Panc1 (cell line): ENCODE measurements around the gene RFT1. TPM values are rescaled to one million over a fixed set of nuclear protein-coding genes. Genes with fewer than 3 reads are reported as not detected.

Experiments used
- ATAC-seq: fragments of 200-7000 bp; cut with Tn5 transposase; 2 replicates; pipeline ENCODE4 v1.9.1; 2020; ENCODE audit warnings: mild to moderate bottlenecking, moderate library complexity
- BruUV-seq: library from RNA; stranded (reverse); fragments of 400-500 nt; replicated peaks from 2 replicates; lab custom pipeline; 2021; lab: Mats Ljungman, UMichigan
- CTCF ChIA-PET: fragments of 300-600 bp; sonication (Branson Sonifier 250); formaldehyde crosslinking; loops from one replicate; lab custom pipeline; 2022; ENCODE audit warnings: antibody characterized with exemption; lab: Charles Lee
- POLR2A ChIA-PET: fragments of 300-600 bp; sonication (Branson Sonifier 250); formaldehyde crosslinking; loops from one replicate; lab custom pipeline; 2022; ENCODE audit warnings: antibody characterized with exemption; lab: Charles Lee
- DNase-seq: peaks from one replicate; pipeline ENCODE4 v3.0.0-alpha.2; 2010; ENCODE audit warnings: low read depth, low spot score
- H3K27ac ChIP-seq: 2 replicates; pipeline ENCODE4 v1.5.1; 2011; ENCODE audit warnings: mild to moderate bottlenecking, low read length, inconsistent platforms
- H3K27me3 ChIP-seq: fragments of 200-500 bp; sonication (Bioruptor generic); 2 replicates; pipeline ENCODE4 v1.6.0; 2014; ENCODE audit warnings: low read length, inconsistent platforms; ENCODE audit not compliant: control insufficient read depth, insufficient read depth
- H3K36me3 ChIP-seq: fragments of 200-500 bp; sonication (Bioruptor generic); 2 replicates; pipeline ENCODE4 v1.5.1; 2014; ENCODE audit warnings: inconsistent platforms, mild to moderate bottlenecking, low read length, moderate library complexity; ENCODE audit not compliant: control insufficient read depth, insufficient read depth
- H3K4me1 ChIP-seq: 2 replicates; pipeline ENCODE4 v1.5.1; 2011; ENCODE audit warnings: inconsistent platforms, mild to moderate bottlenecking, low read length, moderate library complexity; ENCODE audit not compliant: control insufficient read depth, insufficient read depth
- H3K4me3 ChIP-seq, 2 experiments: 2 replicates each; pipeline ENCODE4 v1.5.1; 2011 to 2012; ENCODE audit warnings: low read depth in 2 of 2, low read length in 2 of 2, mild to moderate bottlenecking in 2 of 2, inconsistent platforms in 1 of 2, moderate library complexity in 1 of 2
- H3K9me3 ChIP-seq: fragments of 200-500 bp; sonication (Bioruptor generic); 2 replicates; pipeline ENCODE4 v1.5.1; 2014; ENCODE audit warnings: low read depth, mild to moderate bottlenecking, inconsistent platforms, low read length, moderate library complexity; ENCODE audit not compliant: control insufficient read depth, insufficient read depth
- CTCF ChIP-seq: fragments of 450-650 bp; IDR thresholded peaks from 2 replicates; pipeline ENCODE4 v1.5.1; 2017; ENCODE audit warnings: mild to moderate bottlenecking
- POLR2AphosphoS5 ChIP-seq: IDR thresholded peaks from 2 replicates; pipeline ENCODE4 v1.6.1; 2012; ENCODE audit warnings: mild to moderate bottlenecking, low read depth, low read length, moderate library complexity
- REST ChIP-seq, 2 experiments: IDR thresholded peaks; 2 replicates each; pipeline ENCODE4 v1.6.1; 2011 to 2012; ENCODE audit warnings: low read depth in 2 of 2, control low read depth in 1 of 2, low read length in 1 of 2, mild to moderate bottlenecking in 1 of 2, moderate library complexity in 1 of 2; ENCODE audit not compliant: insufficient read depth in 1 of 2
- SIN3A ChIP-seq: IDR thresholded peaks from 2 replicates; pipeline ENCODE4 v1.6.1; 2012; ENCODE audit warnings: low read depth, mild to moderate bottlenecking, low read length, moderate library complexity, borderline replicate concordance; ENCODE audit not compliant: insufficient read depth
- TCF7L2 ChIP-seq: IDR thresholded peaks from 2 replicates; pipeline ENCODE4 v1.6.1; 2011; ENCODE audit warnings: mild to moderate bottlenecking, low read depth, low read length, inconsistent platforms
- in situ Hi-C: cut with HindIII; loops from 2 replicates; pipeline ENCODE4 v1.10.0; 2016; ENCODE audit warnings: low sequenced_read_pairs, low pct_unique_long_range_greater_than_20kb
- intact Hi-C: fragments of 100-400 bp; cut with micrococcal nuclease; formaldehyde crosslinking; loops from one replicate; pipeline ENCODE4 v1.10.0; 2022; ENCODE audit not compliant: unreplicated experiment
- total RNA-seq: library from RNA; stranded (reverse); gene quantifications from one replicate; pipeline ENCODE4 v1.2.1, GENCODE V29; 2021; ENCODE audit not compliant: unreplicated experiment

The RFT1 gene
- total RNA-seq, 1 experiment from 2014 or later = 21.0 TPM

GRCh38 chr3:53158765-53159155, 28.5 kb upstream of the RFT1 start:
- DNase-seq (no peak), ATAC-seq (no peak)
- H3K9me3 ChIP-seq = no peaks in the 10 kb centered on the region
- no peak overlapping the region for H3K27ac ChIP-seq
- no peak for TF ChIP-seq SIN3A
- TF ChIP-seq CTCF = no peak
- TF ChIP-seq POLR2AphosphoS5 = no peak
- no peak for TF ChIP-seq REST (IDR thresholded peaks at IDR 0.05; ENCODE audit: insufficient read depth in 1 of 2, low read depth in 2 of 2, low read length in 1 of 2)
- no peak for TF ChIP-seq TCF7L2
- no peak overlapping the region for H3K4me3 ChIP-seq
- in situ Hi-C loops = no loop called here
- intact Hi-C loops = no loop called here
- no peaks in the 10 kb centered on the region for H3K27me3 ChIP-seq
- ChIA-PET POLR2A (interaction anchor here (0.6 to 1.0 kb wide), 2 partner anchors 31 kb away, joined by 4 to 5 read pairs; no protein-coding TSS in a partner anchor), CTCF (no interaction called here)
- no peaks in the 10 kb centered on the region for H3K36me3 ChIP-seq
- peaks cover 21% of the 10 kb centered on the region for H3K4me1 ChIP-seq
- no TSS peak for BruUV-seq

- intact Hi-C loops (no loop called here), in situ Hi-C loops (no loop called here)
- ATAC-seq (no peak), DNase-seq (no peak)
- Histone ChIP-seq H3K4me3 (no peak overlapping the region), H3K27ac (no peak overlapping the region), H3K9me3 (no peaks in the 10 kb centered on the region), H3K4me1 (peaks cover 14% of the 10 kb centered on the region), H3K27me3 (no peaks in the 10 kb centered on the region), H3K36me3 (no peaks in the 10 kb centered on the region)
- POLR2A ChIA-PET = interaction anchor here (0.6 to 1.0 kb wide), 2 partner anchors 30 to 31 kb away, joined by 4 to 5 read pairs; no protein-coding TSS in a partner anchor
- BruUV-seq = no TSS peak
- TF ChIP-seq REST (IDR thresholded peaks at IDR 0.05; ENCODE audit: insufficient read depth in 1 of 2, low read depth in 2 of 2, low read length in 1 of 2) (no peak), CTCF (no peak), SIN3A (no peak), TCF7L2 (no peak), POLR2AphosphoS5 (no peak)
- CTCF ChIA-PET = no interaction called here
These were observed 27.8 kb upstream of the RFT1 start for GRCh38 chr3:53157974-53158580.
